Measurements from ENCODE around the gene HYAL2.

Gene HYAL2

GRCh38 chr3:50355829-50356552, 33.4 kb upstream of the HYAL2 start:
- no peaks in the 10 kb centered on the region for H3K27me3 ChIP-seq (ENCODE audit: control insufficient read depth, insufficient read depth, low read length)
- no peak overlapping the region for H2AFZ ChIP-seq
- H3K9ac ChIP-seq, result no peak overlapping the region
- TF ChIP-seq CTCF (IDR thresholded peaks at IDR 0.05), result no peak
- H3K36me3 ChIP-seq (ENCODE audit: control insufficient read depth, insufficient read depth, low read length), result no peaks in the 10 kb centered on the region
- H3K4me3 ChIP-seq (ENCODE audit: low read depth, low read length), result peak overlapping the region; percentile 85
- peak overlapping the region; percentile 95 for H3K4me2 ChIP-seq (ENCODE audit: low read length)
- no peak overlapping the region for H3K27ac ChIP-seq
- peaks cover 42% of the 10 kb centered on the region for H3K4me1 ChIP-seq
- H3K79me2 ChIP-seq, result peaks cover 37% of the 10 kb centered on the region
- no peaks in the 10 kb centered on the region for H3K9me3 ChIP-seq (ENCODE audit: control insufficient read depth, low read length)

GRCh38 chr3:50354850-50355249, 32.3 kb upstream of the HYAL2 start:
- H3K36me3 ChIP-seq (ENCODE audit: control insufficient read depth, insufficient read depth, low read length), result no peaks in the 10 kb centered on the region
- no peak overlapping the region for H3K4me3 ChIP-seq (ENCODE audit: low read depth, low read length)
- no peaks in the 10 kb centered on the region for H3K9me3 ChIP-seq (ENCODE audit: control insufficient read depth, low read length)
- no peaks in the 10 kb centered on the region for H3K27me3 ChIP-seq (ENCODE audit: control insufficient read depth, insufficient read depth, low read length)
- no peak overlapping the region for H2AFZ ChIP-seq
- peaks cover 41% of the 10 kb centered on the region for H3K79me2 ChIP-seq
- H3K27ac ChIP-seq, result no peak overlapping the region
- TF ChIP-seq CTCF (IDR thresholded peaks at IDR 0.05), result no peak
- no peak overlapping the region for H3K4me2 ChIP-seq (ENCODE audit: low read length)
- no peak overlapping the region for H3K9ac ChIP-seq
- H3K4me1 ChIP-seq, result peaks cover 46% of the 10 kb centered on the region

GRCh38 chr3:50354186-50354764, 31.7 kb upstream of the HYAL2 start:
- Histone ChIP-seq H3K9me3 (ENCODE audit: control insufficient read depth, low read length) (no peaks in the 10 kb centered on the region), H3K36me3 (ENCODE audit: control insufficient read depth, insufficient read depth, low read length) (no peaks in the 10 kb centered on the region), H3K9ac (no peak overlapping the region), H3K27me3 (ENCODE audit: control insufficient read depth, insufficient read depth, low read length) (no peaks in the 10 kb centered on the region), H2AFZ (no peak overlapping the region), H3K27ac (no peak overlapping the region), H3K4me1 (peaks cover 52% of the 10 kb centered on the region), H3K79me2 (peaks cover 45% of the 10 kb centered on the region), H3K4me2 (ENCODE audit: low read length) (no peak overlapping the region), H3K4me3 (ENCODE audit: low read depth, low read length) (no peak overlapping the region)
- TF ChIP-seq CTCF (IDR thresholded peaks at IDR 0.05), result no peak

- no peaks in the 10 kb centered on the region for H3K9me3 ChIP-seq (ENCODE audit: control insufficient read depth, low read length)
- no peak overlapping the region for H2AFZ ChIP-seq
- no peak overlapping the region for H3K9ac ChIP-seq
- no peaks in the 10 kb centered on the region for H3K27me3 ChIP-seq (ENCODE audit: control insufficient read depth, insufficient read depth, low read length)
- no peak for TF ChIP-seq CTCF (IDR thresholded peaks at IDR 0.05)
- H3K79me2 ChIP-seq, result peaks cover 41% of the 10 kb centered on the region
- H3K4me2 ChIP-seq (ENCODE audit: low read length), result no peak overlapping the region
- H3K4me1 ChIP-seq, result peaks cover 51% of the 10 kb centered on the region
- no peak overlapping the region for H3K4me3 ChIP-seq (ENCODE audit: low read depth, low read length)
- H3K27ac ChIP-seq, result no peak overlapping the region
- no peaks in the 10 kb centered on the region for H3K36me3 ChIP-seq (ENCODE audit: control insufficient read depth, insufficient read depth, low read length)
These were observed 30.9 kb upstream of the HYAL2 start for GRCh38 chr3:50353245-50354004.

Data from parathyroid adenoma (tissue), 2 donors.